Activated naive CD8-positive, alpha-beta T cell treated with anti-CD3 and anti-CD28 coated beads, Interleukin-2, amount 50 U/mL, for 16 hours (primary cell): ENCODE data around the gene ZNF521.

Experiments
- DNase-seq: peaks from one replicate; pipeline ENCODE4 v3.0.0-alpha.2; 2020; ENCODE audit warnings: low read depth, low spot score

The ZNF521 gene

DNA sequence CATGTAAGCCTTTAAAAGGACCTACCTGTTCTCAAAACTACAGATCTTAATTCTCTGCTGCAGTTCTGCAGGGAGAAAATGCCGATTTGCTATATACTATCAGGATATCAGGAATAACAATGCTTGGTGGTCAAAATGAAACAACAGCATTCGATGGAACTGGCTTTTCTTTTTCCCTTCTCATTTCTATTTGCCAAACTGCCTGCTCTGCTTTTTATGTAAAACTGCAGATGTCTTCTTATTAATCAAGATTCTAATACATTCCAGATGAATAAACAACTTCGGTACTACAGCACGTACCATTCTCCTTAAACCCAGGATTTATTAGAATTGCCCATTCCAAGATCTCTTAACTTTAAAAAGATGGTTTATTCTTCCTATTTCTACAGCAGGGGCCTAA, 100.9 kb downstream of the ZNF521 start:
- no peak for DNase-seq

DNA sequence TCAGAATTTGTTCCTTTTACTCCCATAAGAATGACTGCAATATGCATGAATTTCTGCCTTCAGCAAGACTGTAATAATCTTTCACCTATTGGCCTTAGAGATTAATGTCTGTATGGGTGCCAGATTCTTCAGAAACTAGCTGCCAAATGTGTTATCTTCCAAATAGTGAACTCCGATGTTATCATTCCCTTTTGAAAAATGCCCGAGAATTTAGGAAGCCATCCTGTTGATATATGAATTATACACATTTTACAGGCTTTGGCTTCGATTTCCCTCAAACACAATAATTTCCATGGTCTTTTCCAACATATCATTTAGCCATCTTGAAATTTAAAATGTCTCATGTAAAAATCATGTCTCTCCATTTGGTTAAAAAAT, 101.5 kb downstream of the ZNF521 start:
- DNase-seq, result no peak

DNA sequence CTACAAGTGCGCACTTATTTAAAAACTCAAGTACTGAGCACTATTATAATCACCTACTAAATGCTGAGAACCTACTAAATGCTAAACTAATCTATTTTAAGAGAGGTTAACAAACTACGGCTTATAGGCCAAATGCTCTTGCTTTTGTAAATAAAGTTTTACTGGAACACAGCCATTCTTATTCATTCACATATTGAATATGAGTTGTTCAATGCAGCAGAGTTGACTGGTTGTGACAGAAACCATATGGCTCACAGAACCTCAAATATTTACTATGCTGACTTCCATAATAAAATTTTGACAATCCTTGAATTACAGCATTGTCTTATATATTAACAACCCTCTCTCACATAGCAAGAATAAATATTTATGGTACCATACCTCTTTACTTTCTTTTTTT, 103.2 kb downstream of the ZNF521 start:
- no peak for DNase-seq

DNA sequence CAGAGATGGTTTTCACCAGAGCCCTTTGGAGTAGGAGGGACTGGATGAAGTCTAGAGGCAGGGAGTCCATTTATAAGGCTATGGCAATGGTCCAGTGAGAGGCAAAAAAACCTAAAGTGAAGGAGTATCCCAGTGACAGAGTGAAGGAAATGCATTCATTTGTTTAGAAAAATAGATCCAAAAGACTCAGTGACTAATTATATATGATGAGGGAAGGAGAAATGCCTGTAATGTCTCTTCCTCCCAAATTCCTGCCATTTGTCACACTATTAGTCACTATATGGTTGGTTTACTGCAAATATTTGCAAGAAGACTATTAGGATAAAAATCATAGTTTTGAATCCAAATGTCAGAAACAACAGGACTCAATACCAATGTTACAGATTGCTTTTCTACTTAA, 104.2 kb downstream of the ZNF521 start:
- DNase-seq, result no peak

DNA sequence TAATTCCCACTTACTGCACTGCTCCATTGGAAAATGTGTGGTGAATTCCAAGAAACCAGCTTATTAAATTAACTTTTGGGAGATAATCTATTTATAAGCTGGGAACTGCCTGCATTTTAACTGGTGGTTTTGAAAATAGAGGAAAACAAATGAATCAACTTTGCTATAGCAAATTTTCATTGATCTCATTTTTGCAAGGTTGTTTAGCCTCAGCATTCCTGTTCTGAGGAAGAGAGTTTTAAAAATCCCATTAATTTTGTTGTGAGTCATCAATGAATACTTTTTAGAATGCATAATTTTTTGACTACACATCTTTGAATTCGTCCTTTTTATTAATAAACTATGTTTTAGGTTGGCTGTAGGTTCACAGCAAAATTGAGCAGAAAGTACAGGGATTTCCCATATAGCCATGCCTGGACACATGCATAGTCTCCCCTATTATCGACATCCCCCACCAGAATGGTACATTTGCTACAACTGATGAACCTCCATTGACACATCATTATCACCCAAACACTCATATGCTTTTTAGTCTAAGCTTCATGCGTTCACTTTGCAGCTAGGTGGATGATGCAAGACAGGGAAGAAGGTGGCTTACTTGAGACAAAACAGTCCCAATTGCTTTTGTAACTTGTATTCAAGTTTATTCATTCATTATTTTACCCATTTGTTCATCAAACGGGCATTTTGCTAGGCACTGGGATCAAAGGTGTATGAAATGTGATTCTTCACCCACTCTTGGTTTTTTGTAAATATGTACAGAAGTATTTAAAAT, 106.9 kb downstream of the ZNF521 start:
- no peak for DNase-seq

DNA sequence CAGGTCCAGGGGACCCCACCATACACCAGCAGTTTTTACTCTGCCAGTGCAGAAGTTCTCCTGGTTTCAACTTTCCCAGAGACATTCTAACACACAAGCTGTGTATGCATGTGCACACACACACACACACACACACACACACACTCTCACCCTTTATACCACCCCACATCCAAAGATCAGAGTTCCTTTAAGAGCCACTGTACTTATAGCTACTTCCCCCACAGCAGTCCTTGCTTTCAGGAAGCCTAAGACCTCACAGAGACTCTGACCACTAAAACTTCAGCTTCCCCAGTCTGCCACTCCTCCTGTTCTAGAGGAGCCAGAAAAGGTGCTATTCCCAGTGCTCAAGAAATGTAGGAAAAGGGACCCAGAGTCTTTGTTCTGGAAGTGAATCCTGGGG, 107.8 kb downstream of the ZNF521 start:
- DNase-seq, result no peak

DNA sequence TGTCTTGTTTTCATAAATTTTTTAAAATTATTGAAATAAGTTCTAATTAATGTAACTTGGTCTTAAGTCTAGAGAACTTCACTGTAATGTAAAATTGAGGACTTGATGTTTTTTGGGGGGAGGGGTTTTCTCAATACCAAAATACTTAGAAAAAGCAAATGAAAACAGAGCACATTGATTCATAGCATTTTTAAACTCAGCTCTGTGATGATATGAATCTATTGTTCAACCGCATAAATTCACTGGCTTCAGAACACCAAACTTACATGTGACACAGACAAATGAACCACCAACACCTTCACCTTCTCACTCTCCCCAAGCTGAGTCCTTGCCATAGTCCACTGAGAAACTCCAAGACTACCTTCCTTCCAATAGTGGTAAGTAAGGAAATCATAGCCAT, 108.2 kb downstream of the ZNF521 start:
- no peak for DNase-seq

DNA sequence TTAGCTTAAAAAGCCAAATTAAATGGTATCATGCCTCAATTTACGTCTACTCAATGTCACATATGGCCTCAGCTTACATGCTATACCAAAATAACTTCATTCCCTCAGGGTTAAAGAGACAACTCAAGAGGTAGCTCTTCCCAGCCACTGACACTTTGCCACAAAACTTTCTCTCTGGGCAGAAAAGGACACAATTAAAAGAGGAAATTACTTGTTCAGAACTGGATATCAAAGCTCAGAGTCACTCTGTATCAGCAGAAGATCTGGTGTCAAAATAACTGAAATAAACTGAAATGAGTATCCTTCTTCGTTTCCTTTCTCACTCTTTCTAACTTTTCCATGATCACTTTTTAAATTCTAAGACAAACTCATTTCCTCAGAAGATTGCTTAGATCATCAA, 108.7 kb downstream of the ZNF521 start:
- DNase-seq, result no peak

DNA sequence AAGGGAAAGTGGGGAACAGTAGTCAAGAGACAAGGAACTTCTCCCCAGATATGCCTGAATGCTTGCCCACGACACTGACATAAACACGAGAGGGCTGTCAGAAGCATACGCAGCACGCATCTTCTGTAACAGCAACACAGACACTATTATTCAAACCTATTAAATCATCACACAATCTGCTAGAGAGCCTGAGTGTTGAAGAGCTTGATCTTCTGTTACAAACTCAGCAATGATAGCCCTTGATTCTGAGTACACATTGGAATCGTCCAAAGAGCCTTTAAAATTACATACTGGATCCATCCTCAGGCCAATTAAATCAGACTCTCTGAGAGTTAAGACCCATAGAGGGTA, 111.6 kb downstream of the ZNF521 start:
- no peak for DNase-seq

DNA sequence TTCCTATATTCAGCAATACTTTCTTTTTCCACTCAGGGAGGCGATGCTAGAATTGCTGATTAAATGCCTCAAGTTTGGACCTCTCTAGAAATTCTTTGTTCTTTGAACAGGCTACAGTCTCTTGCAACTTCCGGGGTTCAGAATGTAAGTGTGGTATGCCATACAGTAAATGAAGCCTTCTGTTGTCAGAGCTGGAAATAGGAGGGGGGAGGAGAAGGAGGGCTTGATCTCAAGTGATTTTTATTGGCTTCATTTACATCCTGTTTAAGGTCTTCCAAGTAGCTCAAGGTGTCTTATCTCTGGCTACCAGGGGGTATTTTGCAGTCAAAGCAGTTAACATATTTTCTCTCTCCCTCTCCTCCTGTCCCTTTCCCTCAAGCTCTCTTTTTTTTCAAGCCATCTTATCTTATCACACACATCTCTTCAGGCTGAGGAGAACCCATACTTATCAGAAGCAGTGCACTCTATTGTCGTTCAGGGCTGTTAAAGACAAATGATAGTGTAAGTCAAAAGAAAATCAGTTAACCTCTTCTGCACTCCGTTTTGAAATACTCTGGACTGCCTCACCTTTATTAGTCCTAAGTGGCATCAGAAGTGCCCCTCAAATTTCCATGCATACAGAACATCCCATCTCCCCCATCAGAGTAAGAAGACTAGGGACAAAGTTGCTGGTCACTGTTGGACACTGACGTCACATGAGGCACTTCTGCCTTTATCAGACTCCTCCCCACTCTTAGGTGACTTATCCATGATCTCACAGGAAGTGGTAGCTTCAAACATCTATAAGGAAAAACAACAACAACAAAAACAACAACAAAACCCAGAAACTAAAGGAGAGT, 112.2 kb downstream of the ZNF521 start:
- DNase-seq, result no peak

DNA sequence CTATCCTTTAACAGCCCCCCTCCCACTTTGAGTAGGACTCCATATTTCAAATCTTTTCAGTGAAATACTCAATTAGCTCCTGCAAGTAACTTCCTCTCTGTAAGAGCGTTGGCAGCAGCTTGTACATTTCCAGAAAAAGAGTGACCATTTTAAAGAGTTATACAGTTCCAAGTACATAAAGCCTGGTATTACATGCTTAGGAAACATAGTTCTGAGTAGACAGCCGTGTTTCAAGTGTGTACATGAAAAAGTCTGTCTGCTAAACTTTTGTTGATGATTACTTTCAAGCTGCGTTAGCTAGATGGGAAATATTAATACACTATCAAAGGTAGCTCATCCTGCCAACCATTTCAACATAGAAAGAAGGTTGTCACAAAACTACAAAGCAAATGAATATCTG, 112.8 kb downstream of the ZNF521 start:
- DNase-seq, result no peak

DNA sequence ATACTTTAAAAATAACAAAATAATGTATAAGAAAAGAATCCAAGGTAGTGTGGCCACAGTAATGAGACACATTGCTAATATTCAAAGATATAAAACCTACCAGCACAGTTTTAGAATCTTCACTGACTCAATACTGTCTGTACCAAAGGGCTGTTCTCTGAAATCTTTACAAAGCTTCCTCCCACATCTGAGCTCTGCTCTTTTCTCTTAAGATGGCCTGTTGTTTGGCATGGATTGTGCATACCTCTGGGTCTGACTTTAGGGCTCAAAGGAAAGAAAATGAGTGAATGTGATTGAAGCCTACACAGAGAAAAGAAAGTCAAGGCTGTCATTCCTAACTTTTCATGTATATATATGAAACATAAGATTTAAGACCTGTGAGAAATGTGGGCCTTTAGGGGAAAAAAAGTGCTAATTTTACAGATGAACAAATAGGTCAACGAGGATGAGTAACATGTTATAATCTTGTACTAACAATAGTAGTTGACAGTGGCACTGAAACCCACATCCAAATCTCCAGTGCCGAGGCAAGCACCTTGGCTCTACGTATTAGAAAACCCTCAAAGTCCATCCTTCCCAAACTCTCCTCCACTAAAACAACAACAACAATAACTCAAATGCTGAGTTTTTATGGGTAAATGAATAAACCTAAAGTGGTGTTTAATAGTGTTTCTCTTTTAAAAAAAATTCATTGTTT, 114.2 kb downstream of the ZNF521 start:
- DNase-seq, result no peak

DNA sequence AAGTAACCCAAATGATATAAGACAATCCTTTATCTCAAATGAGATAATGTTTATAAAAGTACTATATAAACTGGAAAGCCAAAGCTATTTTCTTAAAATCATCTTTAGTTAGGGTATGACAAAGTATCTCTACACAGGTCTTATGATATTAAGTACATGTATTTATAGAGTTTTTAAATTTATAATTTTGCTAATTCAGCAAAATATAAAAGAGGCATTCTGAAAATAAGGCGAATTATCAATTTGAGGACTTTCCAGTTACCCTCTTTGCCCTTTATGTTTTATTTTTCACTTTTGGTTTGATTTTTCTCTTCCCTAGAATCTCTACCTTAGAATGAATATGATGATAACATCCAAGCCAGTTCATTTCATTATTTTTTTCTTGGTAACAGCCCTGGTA, 115.2 kb downstream of the ZNF521 start:
- DNase-seq, result no peak

DNA sequence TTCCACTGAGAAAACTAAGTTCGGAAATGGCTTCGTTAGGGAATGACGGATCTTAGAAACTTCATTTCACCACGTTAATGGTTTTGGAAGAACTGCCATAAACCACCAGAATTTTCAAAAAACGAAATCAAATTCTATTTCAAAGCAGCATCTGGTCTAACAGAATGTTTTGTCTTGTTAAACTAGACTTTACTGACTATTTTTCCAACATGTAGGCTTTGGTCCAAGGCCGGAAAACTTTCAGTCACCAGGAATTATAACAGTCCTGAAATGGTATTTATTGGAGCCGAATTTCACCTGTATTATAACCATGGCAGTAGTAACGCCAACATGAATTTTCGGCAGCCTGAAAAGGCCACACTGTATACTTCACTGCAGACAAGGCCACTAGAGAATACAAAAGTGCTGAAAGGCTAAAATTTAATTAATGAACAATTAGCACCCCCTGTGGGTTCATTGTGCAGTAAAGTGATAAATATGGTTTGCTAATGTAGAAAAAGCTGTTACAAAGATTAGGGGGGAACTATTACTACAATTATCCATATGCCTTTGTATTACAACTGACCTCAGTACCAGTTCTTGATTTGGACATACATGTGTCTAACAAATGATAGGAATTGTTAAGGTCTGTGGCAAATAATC, 116.4 kb downstream of the ZNF521 start:
- DNase-seq, result no peak

DNA sequence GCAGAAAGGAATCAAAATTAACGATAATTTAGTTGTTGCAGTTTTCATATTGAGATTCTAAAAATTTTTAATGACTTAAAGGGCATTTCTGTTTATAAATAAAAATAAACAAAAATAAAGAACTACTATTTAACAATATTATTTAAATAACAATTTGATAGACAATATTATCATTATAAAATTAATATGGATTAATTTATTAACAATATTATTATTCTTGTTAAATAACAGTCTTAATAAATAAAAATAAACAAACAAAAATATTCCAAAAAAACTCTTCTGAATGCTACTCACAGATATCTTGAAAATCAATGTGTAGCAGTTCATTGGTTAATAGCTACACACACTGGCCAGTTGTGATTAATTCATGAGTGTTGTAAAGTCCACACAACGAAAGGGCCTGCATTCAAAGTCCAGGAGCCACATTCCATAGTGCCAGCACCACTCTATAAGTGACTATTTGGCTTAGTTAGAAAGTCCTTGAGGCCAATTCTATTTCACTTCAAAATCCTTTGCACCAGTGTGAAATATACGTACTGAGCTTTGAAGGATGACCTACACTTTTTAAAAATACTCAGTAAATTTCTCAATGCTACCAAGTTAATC, 117.1 kb downstream of the ZNF521 start:
- DNase-seq, result no peak

DNA sequence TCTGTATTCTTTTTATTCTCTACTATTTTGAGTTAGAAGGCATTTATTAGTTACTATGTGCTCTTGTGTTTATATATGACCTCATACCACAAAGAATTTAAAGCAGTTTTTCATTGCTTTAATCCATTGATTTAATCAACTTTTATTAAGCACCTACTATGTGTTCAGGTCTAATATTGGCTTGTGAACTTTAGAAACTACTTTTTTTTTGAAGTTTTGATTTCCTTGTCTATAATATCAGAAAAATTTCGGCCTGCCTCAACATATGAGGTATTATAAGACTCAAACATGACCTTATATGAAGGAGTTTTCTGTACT, 117.7 kb downstream of the ZNF521 start:
- DNase-seq, result no peak

DNA sequence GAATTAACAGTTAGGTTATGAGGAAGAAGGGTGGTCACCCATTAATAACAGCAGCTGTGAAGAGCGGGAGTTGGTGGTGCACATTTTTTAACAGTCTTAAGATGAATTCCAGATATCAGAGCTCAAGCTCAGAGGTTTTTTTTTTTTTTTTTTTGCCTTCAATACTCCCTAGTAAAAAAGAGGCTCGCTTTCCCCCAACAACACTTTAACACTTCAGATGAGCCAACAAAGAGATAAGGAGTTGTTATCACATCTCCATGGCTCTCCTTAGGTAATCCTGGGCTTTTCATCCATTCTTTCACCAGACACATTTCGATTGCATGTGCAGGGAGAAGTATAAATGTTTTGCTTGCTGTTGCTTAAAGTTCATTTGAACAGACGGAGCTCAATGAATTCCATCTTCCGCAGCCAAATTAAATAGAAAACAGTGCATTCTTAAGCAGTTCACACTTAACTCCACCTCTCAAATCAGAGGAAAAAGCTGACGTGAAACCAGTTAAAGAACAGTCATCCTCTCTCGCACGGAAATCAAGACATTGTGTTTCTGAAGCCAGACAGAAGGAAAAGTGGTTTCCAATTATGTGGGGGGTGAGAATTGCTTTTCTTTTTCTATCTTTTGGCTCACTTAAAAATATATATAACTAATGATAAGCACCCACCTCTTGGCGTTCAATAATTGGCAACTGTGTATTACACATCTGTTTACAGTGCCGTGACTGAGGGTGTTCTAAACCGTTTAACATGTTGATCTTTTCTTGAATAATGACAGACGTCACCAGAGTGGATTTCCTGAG, 118.2 kb downstream of the ZNF521 start:
- no peak for DNase-seq

DNA sequence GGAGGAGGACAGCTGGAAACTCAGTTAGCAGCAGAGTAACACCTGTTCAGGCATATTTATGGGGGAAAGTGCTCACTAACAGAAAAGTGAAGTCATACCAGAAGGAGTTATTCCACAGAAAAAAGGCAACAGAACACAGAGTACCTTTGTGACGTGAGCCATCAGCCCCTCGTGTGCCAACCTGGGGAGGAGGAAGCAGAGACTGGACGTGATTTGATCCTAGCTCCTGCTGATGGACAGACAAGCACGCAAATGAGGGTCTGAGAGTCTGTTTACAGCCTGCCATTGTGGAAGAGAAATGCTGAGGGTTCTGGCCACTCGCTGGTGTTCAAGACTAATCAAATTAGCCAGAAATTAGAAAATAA, 120.7 kb downstream of the ZNF521 start:
- no peak for DNase-seq

DNA sequence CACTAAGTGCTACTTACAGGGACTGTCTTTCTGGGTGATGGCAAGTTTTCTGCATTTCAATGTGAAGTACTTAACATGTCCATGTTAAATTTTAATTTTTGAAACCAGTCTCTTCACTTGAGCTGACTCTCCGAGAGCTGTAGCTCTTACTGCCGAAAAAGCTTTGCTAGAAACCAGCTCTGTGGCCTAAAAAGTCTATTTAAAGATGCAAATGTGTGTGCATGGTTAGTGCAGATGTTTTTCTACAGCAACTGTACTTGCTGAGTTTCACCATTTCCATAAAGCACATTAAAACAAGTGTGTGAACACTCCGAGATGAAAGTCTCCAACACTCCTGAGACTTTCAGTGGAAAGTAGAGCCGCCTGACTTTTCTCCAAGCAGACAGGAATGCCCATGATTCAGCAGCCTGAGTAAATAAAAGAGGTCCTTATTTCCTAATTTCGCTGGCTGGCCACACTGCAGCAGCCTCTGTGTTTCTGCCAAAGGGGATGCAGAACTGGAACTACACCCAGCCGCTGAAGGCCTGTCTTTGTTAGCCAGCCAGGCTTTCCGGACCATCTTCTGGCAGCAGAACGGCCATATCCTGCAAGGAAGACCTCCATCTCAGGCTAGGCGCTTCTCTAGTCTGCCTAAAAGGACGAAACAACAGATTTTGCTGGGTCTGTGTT, 121.2 kb downstream of the ZNF521 start:
- no peak for DNase-seq

DNA sequence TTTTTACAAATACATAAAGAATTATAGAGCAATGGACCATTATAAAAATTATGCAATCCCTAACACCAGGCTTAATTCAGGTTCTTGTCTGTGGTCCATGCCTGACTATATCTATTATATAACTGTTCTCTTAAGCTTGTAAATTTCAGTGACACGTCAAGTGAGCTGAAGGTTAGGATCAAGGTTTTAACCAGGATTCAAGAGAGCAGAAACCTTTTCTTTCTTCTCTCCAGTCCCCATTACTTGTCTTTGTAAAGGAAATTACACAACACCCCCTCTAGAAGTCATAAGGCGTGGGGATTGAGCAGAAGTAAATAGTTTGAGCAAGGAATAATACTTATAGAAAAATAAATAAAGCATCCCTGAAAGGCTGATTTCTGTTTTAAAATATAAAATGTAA, 122.0 kb downstream of the ZNF521 start:
- DNase-seq, result no peak

DNA sequence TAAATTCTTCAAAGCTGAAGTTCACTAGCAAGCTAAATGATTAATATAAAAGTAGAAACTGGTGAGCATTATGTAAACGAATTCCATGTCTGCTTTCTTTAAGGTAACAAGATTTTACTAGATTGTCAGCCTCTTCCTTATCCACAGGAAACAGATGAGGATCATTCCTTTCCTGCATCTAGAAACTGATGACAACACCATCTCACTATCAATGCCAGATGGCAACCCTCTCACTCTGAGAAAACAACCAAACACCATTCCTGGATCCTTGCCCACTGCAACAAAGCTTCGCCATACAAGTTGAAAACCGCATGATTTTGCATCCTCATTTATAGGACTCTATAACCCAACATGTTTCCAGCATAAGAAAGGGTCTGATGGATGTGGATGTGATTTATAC, 122.9 kb downstream of the ZNF521 start:
- DNase-seq, result no peak
